GM19372 (cell line): ENCODE results near the gene UBE2L3.

Experiments
- ATAC-seq: cut with Tn5 transposase; IDR thresholded peaks from one replicate; pipeline ENCODE4 v1.9.1; 2021; ENCODE audit warnings: mild to moderate bottlenecking, low read depth, moderate library complexity; ENCODE audit not compliant: unreplicated experiment

Gene UBE2L3

DNA sequence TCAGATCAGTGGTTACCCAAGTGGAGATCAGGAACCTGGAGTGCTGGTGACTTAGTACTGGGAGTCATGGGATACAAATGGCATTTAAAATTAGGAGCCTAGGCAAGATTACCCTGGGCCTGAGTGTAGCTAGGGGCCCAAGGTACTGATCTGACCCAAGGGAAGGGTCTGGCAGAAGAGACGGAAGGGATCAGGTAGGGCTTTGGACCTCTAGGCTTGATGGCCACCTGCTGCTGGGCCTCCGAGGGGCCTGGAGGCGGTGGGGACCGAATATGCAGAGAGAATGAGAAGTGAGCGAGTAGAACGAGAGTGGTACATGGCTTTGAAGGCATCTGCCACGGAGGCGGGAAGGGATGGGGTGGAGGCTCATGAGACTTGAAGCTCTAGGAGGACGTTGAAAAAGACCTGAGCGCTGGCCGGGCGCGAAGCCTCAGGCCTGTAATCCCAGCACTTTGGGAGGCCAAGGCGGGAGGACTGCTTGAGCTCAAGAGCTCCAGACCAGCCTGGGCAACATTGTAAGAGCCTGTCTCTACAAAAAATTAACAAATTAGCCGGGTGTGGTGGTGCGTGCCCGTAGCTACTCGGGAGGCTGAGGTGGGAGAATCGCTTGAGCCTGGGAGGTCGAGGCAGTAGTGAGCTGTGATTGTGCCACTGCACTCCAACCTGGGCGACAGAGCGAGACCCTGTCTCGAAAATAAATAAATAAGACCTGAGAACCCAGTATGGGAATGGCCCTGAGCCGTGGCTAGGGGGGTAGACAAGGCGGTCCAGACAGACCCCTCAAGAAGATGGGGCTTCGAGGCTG, 97.7 kb downstream of the UBE2L3 start:
- no peak for ATAC-seq

DNA sequence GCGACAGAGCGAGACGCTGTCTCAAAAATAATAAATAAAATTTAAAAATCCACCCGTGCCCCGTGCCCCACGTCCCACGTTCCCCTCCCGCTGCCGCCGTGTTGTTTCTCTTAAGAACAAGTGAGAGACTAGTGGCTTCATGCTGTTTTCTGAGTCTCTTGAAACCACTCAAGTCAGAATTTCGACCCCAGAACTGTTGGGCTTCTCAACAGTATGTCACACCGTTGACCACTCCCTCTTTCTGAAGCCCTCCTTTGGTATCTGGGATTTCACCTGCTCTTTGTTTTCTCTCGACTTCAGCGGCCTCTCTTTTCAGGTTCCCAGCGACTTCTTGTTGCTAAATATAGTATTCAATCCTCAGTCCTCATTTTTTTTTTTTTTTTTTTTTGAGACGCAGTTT, 99.3 kb downstream of the UBE2L3 start:
- no peak for ATAC-seq

DNA sequence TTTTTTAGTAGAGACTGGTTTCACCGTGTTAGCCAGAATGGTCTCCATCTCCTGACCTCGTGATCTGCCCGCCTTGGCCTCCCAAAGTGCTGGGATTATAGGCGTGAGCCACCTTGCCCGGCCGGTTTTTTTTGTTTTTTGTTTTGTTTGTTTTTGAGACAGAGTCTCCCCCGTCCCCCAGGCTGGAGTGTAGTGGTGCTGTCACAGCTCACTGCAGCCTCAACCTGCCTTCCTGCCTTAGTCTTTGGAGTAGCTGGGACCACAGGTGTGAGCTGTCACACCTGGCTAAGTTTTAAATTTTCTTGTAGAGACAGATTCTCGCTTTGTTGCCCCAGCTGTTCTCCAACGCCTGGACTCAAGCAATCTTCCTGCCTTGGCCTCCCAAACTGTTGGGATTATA, 101.5 kb downstream of the UBE2L3 start:
- no peak for ATAC-seq

DNA sequence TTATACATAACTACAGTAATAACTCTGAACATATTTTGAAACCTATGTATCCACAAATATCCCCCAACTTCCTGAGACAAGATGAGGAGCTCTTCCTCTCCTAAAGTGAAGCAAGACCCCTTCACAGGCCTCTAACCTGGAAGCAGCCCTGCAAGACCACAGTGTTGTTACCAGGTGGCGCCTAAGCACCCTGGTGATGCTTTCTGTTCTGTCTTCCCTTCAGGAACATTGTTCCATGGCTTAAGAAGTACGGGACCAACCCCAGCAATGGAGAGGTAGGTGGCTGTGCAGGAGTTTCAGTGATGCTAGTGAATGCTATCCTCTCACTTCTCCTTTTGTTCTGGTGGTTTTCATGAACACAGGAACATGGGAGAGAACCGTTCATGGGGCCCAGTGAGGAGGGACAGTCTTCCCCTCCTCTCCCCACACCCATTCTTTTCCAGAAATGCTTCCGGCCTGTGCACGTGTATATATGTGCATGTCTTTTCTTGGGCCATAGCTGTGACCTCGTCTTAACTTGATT, 104.7 kb downstream of the UBE2L3 start:
- no peak for ATAC-seq
